ENCODE results near the gene FPGS. TPM values are rescaled to one million over a fixed set of nuclear protein-coding genes. Genes with fewer than 3 reads are reported as not detected.

Gene FPGS
- total RNA-seq, 2 experiments from 2014 or later, result 132 to 147 TPM

DNA sequence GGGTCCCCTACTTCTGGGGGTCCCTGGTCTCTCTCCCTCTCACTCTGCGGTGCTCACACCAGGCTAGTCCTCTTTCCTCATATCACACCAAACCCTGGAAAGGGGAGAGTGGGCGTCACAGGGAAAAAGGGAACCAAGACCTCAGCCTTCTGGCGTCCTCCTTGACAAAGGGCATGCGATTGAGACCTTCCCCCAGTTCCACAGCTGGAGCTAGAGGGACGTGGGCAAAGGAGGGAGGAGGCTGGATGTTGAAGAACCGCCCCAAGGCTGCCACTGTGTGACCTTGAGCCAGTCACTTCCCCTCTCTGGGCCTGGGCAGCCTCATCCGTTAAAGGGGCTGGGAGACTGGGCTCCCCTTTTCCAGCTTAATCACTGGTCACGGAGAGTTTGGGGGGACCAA lies 49.1 kb upstream of the FPGS start:
- TF ChIP-seq EZH2phosphoT487 (IDR thresholded peaks at IDR 0.05; ENCODE audit: borderline replicate concordance, low read depth, low read length) (no peak), CTCF (conservative IDR thresholded peaks at IDR 0.05; ENCODE audit: low read length) (no peak)
- BruUV-seq (replicated peaks), result no TSS peak
- H3K9me2 ChIP-seq (ENCODE audit: insufficient read depth, low read length), result no peaks in the 10 kb centered on the region
- no peaks in the 10 kb centered on the region for H4K20me1 ChIP-seq (ENCODE audit: insufficient read depth, low read length)
- no peaks in the 10 kb centered on the region for H3K9me3 ChIP-seq (ENCODE audit: low read length)
- intact Hi-C loops (cut with micrococcal nuclease; ENCODE audit: unreplicated experiment), result no loop called here
- no peak overlapping the region for H3K27ac ChIP-seq (ENCODE audit: low read depth, low read length, poor library complexity, severe bottlenecking)
- H3K79me2 ChIP-seq (ENCODE audit: insufficient read depth, low read depth, low read length), result no peaks in the 10 kb centered on the region
- CTCF ChIA-PET (ENCODE audit: unreplicated experiment), result no interaction called here
- DNase-seq (ENCODE audit: low spot score), result no peak
- H3K4me3 ChIP-seq (ENCODE audit: low read depth, low read length, poor library complexity, severe bottlenecking), result no peak overlapping the region
- H3K4me2 ChIP-seq (ENCODE audit: low read length), result no peak overlapping the region
- POLR2A ChIA-PET, result no interaction called here
- no peak overlapping the region for H2AFZ ChIP-seq (ENCODE audit: low read length)
- H3K4me1 ChIP-seq (ENCODE audit: insufficient read depth, low read length, poor library complexity, severe bottlenecking), result no peaks in the 10 kb centered on the region
- peaks cover 28% of the 10 kb centered on the region for H3K36me3 ChIP-seq (ENCODE audit: insufficient read depth, low read length)

DNA sequence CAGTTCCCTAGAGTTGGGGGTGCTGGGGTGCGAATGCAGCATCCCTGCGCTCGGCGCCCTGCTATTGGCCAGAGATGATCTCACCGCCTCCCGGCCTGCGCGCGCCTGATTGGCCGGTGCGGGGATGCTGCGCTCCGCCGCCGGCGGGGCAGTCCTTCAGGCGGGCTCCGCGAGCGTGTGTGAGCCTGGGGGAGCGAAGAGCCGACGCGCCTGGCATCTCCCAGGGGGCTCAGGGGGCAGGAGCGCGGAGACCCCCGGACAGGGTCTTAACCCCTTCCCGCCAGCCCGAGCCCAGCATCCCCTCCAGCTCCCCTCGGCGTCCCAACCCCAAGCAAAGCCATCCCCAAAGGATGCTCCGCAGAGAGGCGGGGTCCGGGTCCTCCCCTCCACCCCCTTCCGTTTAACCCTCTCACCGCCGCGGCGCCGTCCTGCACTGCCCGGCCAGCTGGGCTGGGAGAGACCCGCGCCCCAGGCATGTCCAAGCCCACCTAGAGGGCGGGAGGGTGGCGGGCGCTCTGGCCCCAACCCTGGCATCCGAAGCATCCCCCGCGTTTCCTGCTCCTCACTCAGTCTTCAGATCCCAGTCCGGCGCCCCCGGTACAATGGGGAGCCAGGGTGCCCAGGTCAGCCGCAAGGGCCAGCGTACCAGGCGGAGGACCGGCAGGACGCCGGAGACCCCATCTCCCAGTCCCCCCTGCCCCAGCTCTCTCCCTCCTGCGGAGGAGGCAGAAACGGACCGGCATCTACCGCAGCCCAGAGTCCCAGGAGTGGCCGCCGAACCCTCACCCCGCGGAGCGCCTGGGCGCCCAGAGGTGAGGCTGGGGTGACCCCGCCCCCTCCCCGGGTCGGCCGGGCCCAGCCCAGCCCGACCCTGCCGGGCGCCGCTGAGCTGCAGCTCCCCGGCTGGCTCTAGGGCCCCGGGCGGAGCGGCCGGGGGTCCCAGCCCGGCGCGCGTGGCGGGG lies 48.3 kb upstream of the FPGS start:
- Histone ChIP-seq H3K4me2 (ENCODE audit: low read length) (no peak overlapping the region), H3K79me2 (ENCODE audit: insufficient read depth, low read depth, low read length) (no peaks in the 10 kb centered on the region), H2AFZ (ENCODE audit: low read length) (no peak overlapping the region), H3K36me3 (ENCODE audit: insufficient read depth, low read length) (peaks cover 24% of the 10 kb centered on the region; the same call in 1 of the 2 replicates), H3K9me2 (ENCODE audit: insufficient read depth, low read length) (no peaks in the 10 kb centered on the region), H3K27ac (ENCODE audit: low read depth, low read length, poor library complexity, severe bottlenecking) (no peak overlapping the region), H4K20me1 (ENCODE audit: insufficient read depth, low read length) (no peaks in the 10 kb centered on the region), H3K4me1 (ENCODE audit: insufficient read depth, low read length, poor library complexity, severe bottlenecking) (no peaks in the 10 kb centered on the region), H3K4me3 (ENCODE audit: low read depth, low read length, poor library complexity, severe bottlenecking) (no peak overlapping the region), H3K9me3 (ENCODE audit: low read length) (no peaks in the 10 kb centered on the region)
- no peak for TF ChIP-seq CTCF (conservative IDR thresholded peaks at IDR 0.05; ENCODE audit: low read length)
- no peak for TF ChIP-seq EZH2phosphoT487 (IDR thresholded peaks at IDR 0.05; ENCODE audit: borderline replicate concordance, low read depth, low read length)
- DNase-seq (ENCODE audit: low spot score), result no peak
- POLR2A ChIA-PET, result no interaction called here
- CTCF ChIA-PET (ENCODE audit: unreplicated experiment), result no interaction called here
- intact Hi-C loops (cut with micrococcal nuclease; ENCODE audit: unreplicated experiment), result no loop called here
- no TSS peak for BruUV-seq (replicated peaks)

Measured in OCI-LY7 (cell line).